SU-DHL-6 (cell line): ENCODE measurements around the gene COCH.

Experiments
- H2AFZ ChIP-seq: fragments of 200-600 bp; sonication (generic); 2 replicates; pipeline ENCODE4 v1.6.1; 2014; ENCODE audit warnings: low read depth, mild to moderate bottlenecking, moderate library complexity, mixed read lengths, antibody characterized with exemption, low read length; ENCODE audit not compliant: severe bottlenecking
- H3F3A ChIP-seq: fragments of 200-600 bp; shearing (Covaris generic); 2 replicates; pipeline ENCODE4 v1.6.0; 2016; ENCODE audit warnings: antibody characterized with exemption, mild to moderate bottlenecking; ENCODE audit not compliant: insufficient read depth
- H3K27ac ChIP-seq: fragments of 200-600 bp; sonication (generic); 2 replicates; pipeline ENCODE4 v1.5.1; 2016; ENCODE audit warnings: low read depth, mild to moderate bottlenecking, low read length, moderate library complexity, mixed read lengths
- H3K27me3 ChIP-seq: fragments of 200-600 bp; sonication (generic), shearing (Covaris generic); 2 replicates; pipeline ENCODE4 v1.6.0; 2014; ENCODE audit warnings: mild to moderate bottlenecking, low read length
- H3K36me3 ChIP-seq: fragments of 200-600 bp; sonication (generic); 2 replicates; pipeline ENCODE4 v1.6.1; 2014; ENCODE audit warnings: mild to moderate bottlenecking, low read length, mixed read lengths
- H3K4me2 ChIP-seq: fragments of 300-600, 200-600 bp; shearing (Covaris generic), sonication (generic); 2 replicates; pipeline ENCODE4 v1.6.0; 2014; ENCODE audit warnings: low read length, low read depth, mild to moderate bottlenecking; ENCODE audit not compliant: poor library complexity, severe bottlenecking
- H3K4me3 ChIP-seq: fragments of 200-600 bp; sonication (generic); 2 replicates; pipeline ENCODE4 v1.5.1; 2014; ENCODE audit warnings: antibody characterized with exemption, low read length, mild to moderate bottlenecking, mixed read lengths; ENCODE audit not compliant: insufficient read depth, poor library complexity, severe bottlenecking
- H3K79me2 ChIP-seq: fragments of 200-600 bp; sonication (generic); 2 replicates; pipeline ENCODE4 v1.6.1; 2014; ENCODE audit warnings: mild to moderate bottlenecking, low read length, moderate library complexity; ENCODE audit not compliant: insufficient read depth
- H3K9ac ChIP-seq: fragments of 200-600 bp; sonication (generic); 2 replicates; pipeline ENCODE4 v1.7.0; 2014; ENCODE audit warnings: mild to moderate bottlenecking, low read length
- H3K9me2 ChIP-seq: fragments of 200-600 bp; sonication (generic); replicated peaks from 2 replicates; pipeline ENCODE4 v1.6.1; 2014; ENCODE audit warnings: low read length; ENCODE audit not compliant: insufficient read depth
- H3K9me3 ChIP-seq: fragments of 200-600 bp; sonication (generic); 2 replicates; pipeline ENCODE4 v1.6.1; 2014; ENCODE audit warnings: low read length, mixed read lengths; ENCODE audit not compliant: insufficient read depth
- H4K20me1 ChIP-seq: fragments of 200-600 bp; sonication (generic); 2 replicates; pipeline ENCODE4 v1.6.1; 2014; ENCODE audit warnings: low read depth, mild to moderate bottlenecking, antibody characterized with exemption, low read length, moderate library complexity, mixed read lengths
- CTCF ChIP-seq: fragments of 200-600 bp; sonication (generic); IDR thresholded peaks from one replicate; pipeline ENCODE4 v1.5.1; 2017; ENCODE audit warnings: antibody characterized with exemption, mild to moderate bottlenecking, low read length, moderate library complexity; ENCODE audit not compliant: insufficient read depth, poor library complexity, severe bottlenecking
- EZH2phosphoT487 ChIP-seq: fragments of 200-600 bp; sonication (generic), shearing (Covaris generic); conservative IDR thresholded peaks from 2 replicates; pipeline ENCODE4 v1.6.1; 2018; ENCODE audit warnings: mild to moderate bottlenecking, antibody characterized with exemption, low read length, moderate library complexity, mixed read lengths

Gene COCH

GRCh38 chr14:30842431-30842830, 31.9 kb upstream of the COCH start:
- Histone ChIP-seq H3K4me2 (no peak overlapping the region), H3K27me3 (no peaks in the 10 kb centered on the region), H3K79me2 (no peaks in the 10 kb centered on the region), H3K9me3 (no peaks in the 10 kb centered on the region), H4K20me1 (no peaks in the 10 kb centered on the region), H3K4me3 (no peak overlapping the region), H3F3A (no peaks in the 10 kb centered on the region), H3K36me3 (no peaks in the 10 kb centered on the region), H3K27ac (no peak overlapping the region), H2AFZ (no peak overlapping the region), H3K9ac (no peak overlapping the region), H3K9me2 (no peaks in the 10 kb centered on the region)
- TF ChIP-seq EZH2phosphoT487, result no peak
- TF ChIP-seq CTCF, result no peak

- Histone ChIP-seq H3K79me2 (no peaks in the 10 kb centered on the region), H3K27ac (no peak overlapping the region), H3K4me3 (no peak overlapping the region), H2AFZ (no peak overlapping the region), H3K36me3 (no peaks in the 10 kb centered on the region), H3K4me2 (no peak overlapping the region), H3K9ac (no peak overlapping the region), H3F3A (no peaks in the 10 kb centered on the region), H3K9me3 (no peaks in the 10 kb centered on the region), H3K9me2 (no peaks in the 10 kb centered on the region), H3K27me3 (no peaks in the 10 kb centered on the region), H4K20me1 (no peaks in the 10 kb centered on the region)
- no peak for TF ChIP-seq EZH2phosphoT487
- no peak for TF ChIP-seq CTCF
Measured at GRCh38 chr14:30848449-30849240, 25.7 kb upstream of the COCH start.

GRCh38 chr14:30849354-30849753, 25.0 kb upstream of the COCH start:
- H3K36me3 ChIP-seq, result no peaks in the 10 kb centered on the region
- H3K27me3 ChIP-seq, result no peaks in the 10 kb centered on the region
- H3K9ac ChIP-seq, result no peak overlapping the region
- no peak overlapping the region for H3K4me3 ChIP-seq
- H2AFZ ChIP-seq, result no peak overlapping the region
- H4K20me1 ChIP-seq, result no peaks in the 10 kb centered on the region
- H3K9me2 ChIP-seq, result no peaks in the 10 kb centered on the region
- no peak overlapping the region for H3K27ac ChIP-seq
- TF ChIP-seq CTCF (no peak), EZH2phosphoT487 (no peak)
- H3K9me3 ChIP-seq, result no peaks in the 10 kb centered on the region
- no peak overlapping the region for H3K4me2 ChIP-seq
- no peaks in the 10 kb centered on the region for H3F3A ChIP-seq
- no peaks in the 10 kb centered on the region for H3K79me2 ChIP-seq
